Neural cell (in vitro differentiated cells): Measurements from ENCODE around the gene LAYN.

ENCODE experiments used
- CTCF ChIP-seq: fragments of 450-650 bp; IDR thresholded peaks from 2 replicates; pipeline ENCODE4 v1.5.1; 2014; ENCODE audit warnings: antibody characterized with exemption, mild to moderate bottlenecking, moderate library complexity; ENCODE audit not compliant: poor library complexity, severe bottlenecking
- TAF1 ChIP-seq: IDR thresholded peaks from 2 replicates; pipeline ENCODE4 v1.6.1; 2012; ENCODE audit warnings: low read depth

- no peak for TF ChIP-seq CTCF
- no peak for TF ChIP-seq TAF1
Observed at GRCh38 chr11:111582881-111583280, 42.4 kb downstream of the LAYN start.
